ENCODE measurements around the gene SPATA2. TPM values are rescaled to one million over a fixed set of nuclear protein-coding genes. Genes with fewer than 3 reads are reported as not detected.

The SPATA2 gene
- total RNA-seq, 1 donor from 2014 or later, result 8.4 TPM

GRCh38 chr20:49877386-49877921 is 37.9 kb downstream of the SPATA2 start:
- Mint-ChIP-seq H3K4me1 (ENCODE audit: unreplicated experiment) (peaks cover 4% of the 10 kb centered on the region), H3K4me3 (ENCODE audit: unreplicated experiment) (no peak overlapping the region), H3K27me3 (ENCODE audit: unreplicated experiment) (peaks cover 3% of the 10 kb centered on the region), H3K9me3 (ENCODE audit: unreplicated experiment) (no peaks in the 10 kb centered on the region), H3K27ac (ENCODE audit: unreplicated experiment) (no peak overlapping the region), H3K36me3 (ENCODE audit: low read depth, unreplicated experiment) (peaks cover 8% of the 10 kb centered on the region)
- TF ChIP-seq CTCF (IDR thresholded peaks at IDR 0.05; ENCODE audit: unreplicated experiment), result no peak
- no peak for DNase-seq (ENCODE audit: low spot score)

GRCh38 chr20:49874696-49875095 is 40.6 kb downstream of the SPATA2 start:
- no peak overlapping the region for H3K27ac Mint-ChIP-seq (ENCODE audit: unreplicated experiment)
- no peak for DNase-seq (ENCODE audit: low spot score)
- H3K4me1 Mint-ChIP-seq (ENCODE audit: unreplicated experiment), result peaks cover 4% of the 10 kb centered on the region
- TF ChIP-seq CTCF (IDR thresholded peaks at IDR 0.05; ENCODE audit: unreplicated experiment), result no peak
- H3K36me3 Mint-ChIP-seq (ENCODE audit: low read depth, unreplicated experiment), result no peaks in the 10 kb centered on the region
- H3K27me3 Mint-ChIP-seq (ENCODE audit: unreplicated experiment), result no peaks in the 10 kb centered on the region
- no peak overlapping the region for H3K4me3 Mint-ChIP-seq (ENCODE audit: unreplicated experiment)
- H3K9me3 Mint-ChIP-seq (ENCODE audit: unreplicated experiment), result no peaks in the 10 kb centered on the region

- no peak overlapping the region for H3K27ac Mint-ChIP-seq (ENCODE audit: unreplicated experiment)
- no peak overlapping the region for H3K4me3 Mint-ChIP-seq (ENCODE audit: unreplicated experiment)
- H3K36me3 Mint-ChIP-seq (ENCODE audit: low read depth, unreplicated experiment), result peaks cover 3% of the 10 kb centered on the region
- peaks cover 22% of the 10 kb centered on the region for H3K4me1 Mint-ChIP-seq (ENCODE audit: unreplicated experiment)
- peaks cover 5% of the 10 kb centered on the region for H3K27me3 Mint-ChIP-seq (ENCODE audit: unreplicated experiment)
- DNase-seq (ENCODE audit: low spot score), result no peak
- H3K9me3 Mint-ChIP-seq (ENCODE audit: unreplicated experiment), result no peaks in the 10 kb centered on the region
- TF ChIP-seq CTCF (IDR thresholded peaks at IDR 0.05; ENCODE audit: unreplicated experiment), result no peak
Measured at GRCh38 chr20:49872056-49872455, 43.3 kb downstream of the SPATA2 start.

GRCh38 chr20:49871391-49871948 is 43.9 kb downstream of the SPATA2 start:
- peaks cover 26% of the 10 kb centered on the region for H3K4me1 Mint-ChIP-seq (ENCODE audit: unreplicated experiment)
- no peak for TF ChIP-seq CTCF (IDR thresholded peaks at IDR 0.05; ENCODE audit: unreplicated experiment)
- H3K4me3 Mint-ChIP-seq (ENCODE audit: unreplicated experiment), result no peak overlapping the region
- H3K36me3 Mint-ChIP-seq (ENCODE audit: low read depth, unreplicated experiment), result peaks cover 3% of the 10 kb centered on the region
- no peaks in the 10 kb centered on the region for H3K9me3 Mint-ChIP-seq (ENCODE audit: unreplicated experiment)
- no peak overlapping the region for H3K27ac Mint-ChIP-seq (ENCODE audit: unreplicated experiment)
- H3K27me3 Mint-ChIP-seq (ENCODE audit: unreplicated experiment), result peaks cover 5% of the 10 kb centered on the region
- DNase-seq (ENCODE audit: low spot score), result no peak

GRCh38 chr20:49870261-49870660 is 45.1 kb downstream of the SPATA2 start:
- peaks cover 5% of the 10 kb centered on the region for H3K27me3 Mint-ChIP-seq (ENCODE audit: unreplicated experiment)
- no peaks in the 10 kb centered on the region for H3K9me3 Mint-ChIP-seq (ENCODE audit: unreplicated experiment)
- H3K27ac Mint-ChIP-seq (ENCODE audit: unreplicated experiment), result no peak overlapping the region
- no peak overlapping the region for H3K4me3 Mint-ChIP-seq (ENCODE audit: unreplicated experiment)
- TF ChIP-seq CTCF (IDR thresholded peaks at IDR 0.05; ENCODE audit: unreplicated experiment), result no peak
- peaks cover 26% of the 10 kb centered on the region for H3K4me1 Mint-ChIP-seq (ENCODE audit: unreplicated experiment)
- DNase-seq (ENCODE audit: low spot score), result no peak
- H3K36me3 Mint-ChIP-seq (ENCODE audit: low read depth, unreplicated experiment), result peaks cover 3% of the 10 kb centered on the region
